Activated CD8-positive, alpha-beta memory T cell treated with anti-CD3 and anti-CD28 coated beads, Interleukin-2, amount 50 U/mL, for 1 hour (primary cell): ENCODE results near the gene AAMP.
A peak's percentile ranks its signal among the peaks of the same experiment; 100 is the strongest.

ENCODE experiments used
- DNase-seq: peaks from one replicate; pipeline ENCODE4 v3.0.0-alpha.2; 2020; ENCODE audit errors: extremely low read depth

AAMP gene

DNA sequence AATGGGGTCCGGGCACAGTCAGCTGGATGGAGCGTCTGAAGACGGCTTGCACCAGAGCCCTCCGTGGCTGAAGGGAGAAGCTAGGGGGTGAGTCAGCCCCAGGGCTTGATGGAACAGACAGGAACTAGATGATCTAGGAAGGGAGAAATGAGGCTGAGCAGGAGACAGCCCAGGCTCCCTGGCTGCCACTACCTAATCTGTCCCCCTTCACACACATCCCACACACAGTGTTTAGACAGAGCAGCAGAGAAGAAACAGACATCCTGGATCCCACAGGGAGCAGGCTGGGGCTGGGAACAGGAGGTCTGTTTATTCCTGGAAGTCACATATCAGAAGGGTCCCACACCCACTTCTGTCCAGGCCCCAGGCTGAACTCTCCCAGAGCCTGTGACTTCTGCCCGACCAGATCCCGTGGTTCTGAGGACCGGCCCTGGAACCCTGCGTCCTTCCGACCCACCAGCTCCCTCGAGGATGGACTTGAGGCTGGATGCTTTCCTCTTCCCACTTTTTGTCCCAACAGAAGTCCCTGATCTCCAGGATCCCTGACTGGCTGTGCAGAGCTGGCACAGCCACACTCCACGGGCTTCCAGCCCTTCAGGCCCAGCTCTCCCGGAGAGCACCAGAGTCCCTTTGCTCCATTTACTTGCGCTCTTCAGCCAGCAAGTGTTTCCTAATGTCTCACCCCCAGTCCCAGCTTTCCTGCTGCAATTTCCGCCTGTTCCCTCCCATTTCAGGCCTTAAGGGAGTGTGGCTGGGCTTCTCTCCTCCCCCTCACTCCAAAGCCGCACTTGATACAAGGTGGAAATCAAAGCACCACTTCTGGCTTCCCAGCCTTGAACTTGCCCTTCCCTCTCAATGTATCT, 10.6 kb downstream of the AAMP start:
- no peak for DNase-seq

DNA sequence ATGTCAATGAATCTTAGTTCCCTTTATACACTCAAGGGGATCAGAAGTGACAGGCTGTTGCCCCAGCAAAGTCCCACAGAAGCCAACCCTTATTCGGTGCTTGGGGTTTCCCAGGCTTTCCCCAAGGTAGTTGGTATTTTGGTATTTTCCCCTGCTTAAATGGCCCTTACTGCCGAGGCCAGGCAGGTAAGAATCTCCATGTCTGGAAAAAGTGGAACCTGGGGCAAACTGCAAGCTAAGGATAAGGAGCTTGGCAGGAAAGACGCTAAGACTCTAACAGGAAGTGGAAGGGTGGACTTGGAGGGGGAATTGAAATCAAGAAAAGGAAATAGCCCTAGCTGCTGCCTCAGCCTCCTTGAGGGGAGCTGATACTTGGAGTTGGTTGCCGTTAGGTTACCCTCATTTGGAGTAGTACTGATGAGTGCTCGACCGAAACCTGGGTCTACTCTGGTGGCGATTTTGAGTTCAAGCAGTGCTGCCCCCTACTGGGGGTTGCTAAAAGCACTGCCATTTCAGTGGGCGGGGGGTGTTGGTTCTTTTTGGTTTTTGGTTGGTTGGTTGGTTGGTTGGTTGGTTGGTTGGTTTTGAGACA, 12.5 kb downstream of the AAMP start:
- peak; percentile 40 for DNase-seq

DNA sequence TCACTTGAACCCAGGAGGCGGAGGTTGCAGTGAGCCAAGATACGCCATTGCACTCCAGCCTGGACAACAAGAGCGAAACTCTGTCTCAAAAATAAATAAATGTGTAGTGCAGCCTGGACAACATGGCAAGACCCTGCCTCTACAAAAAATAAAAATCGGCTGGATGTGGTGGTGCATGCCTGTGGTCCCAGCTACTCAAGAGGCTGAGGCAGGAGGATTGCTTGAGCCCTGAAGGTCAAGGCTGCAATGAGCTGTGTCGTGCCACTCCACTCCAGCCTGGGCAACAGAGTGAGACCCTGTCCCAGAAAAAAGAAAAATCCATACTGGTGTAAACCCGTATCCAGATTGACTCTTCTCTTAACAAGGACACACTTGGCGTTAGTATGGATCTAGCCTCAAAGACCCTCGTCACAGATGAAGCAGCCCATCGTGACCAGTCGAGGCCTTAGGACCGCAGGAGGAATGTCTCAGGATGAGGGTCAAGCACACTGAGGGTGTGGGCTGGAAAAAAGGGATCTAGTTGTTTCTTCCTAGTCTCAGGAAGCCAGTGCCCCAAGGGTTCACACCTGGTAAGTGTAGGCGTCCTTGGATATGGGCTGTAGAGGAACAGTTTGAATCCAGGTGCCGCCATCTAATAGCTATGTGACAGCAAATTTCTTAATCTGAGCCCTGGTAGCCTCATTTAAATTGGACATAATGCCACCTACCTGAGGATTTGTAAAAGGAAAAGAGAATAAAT, 13.2 kb downstream of the AAMP start:
- DNase-seq, result no peak

- DNase-seq, result no peak
Observed at GRCh38 chr2:218255446-218255845, 14.5 kb downstream of the AAMP start.

DNA sequence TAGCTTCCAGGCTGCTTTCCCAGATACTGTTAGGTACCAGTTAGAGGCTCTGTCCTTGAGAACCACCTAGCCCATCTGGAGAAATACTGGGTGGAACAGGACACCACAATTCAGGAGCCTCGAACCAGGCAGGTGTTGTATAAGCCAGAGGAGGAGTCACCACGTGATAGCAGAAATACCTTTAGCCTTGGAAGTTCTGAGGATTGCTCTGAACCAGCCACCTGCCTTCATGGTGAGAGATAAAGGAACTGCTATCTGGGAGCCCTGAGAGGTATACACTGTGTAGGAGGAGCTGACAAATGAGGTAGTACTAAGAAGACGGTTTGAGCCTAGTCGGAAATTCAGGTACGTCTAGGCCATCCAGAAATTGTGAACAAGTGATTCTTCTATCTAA, 16.7 kb downstream of the AAMP start:
- DNase-seq, result no peak

DNA sequence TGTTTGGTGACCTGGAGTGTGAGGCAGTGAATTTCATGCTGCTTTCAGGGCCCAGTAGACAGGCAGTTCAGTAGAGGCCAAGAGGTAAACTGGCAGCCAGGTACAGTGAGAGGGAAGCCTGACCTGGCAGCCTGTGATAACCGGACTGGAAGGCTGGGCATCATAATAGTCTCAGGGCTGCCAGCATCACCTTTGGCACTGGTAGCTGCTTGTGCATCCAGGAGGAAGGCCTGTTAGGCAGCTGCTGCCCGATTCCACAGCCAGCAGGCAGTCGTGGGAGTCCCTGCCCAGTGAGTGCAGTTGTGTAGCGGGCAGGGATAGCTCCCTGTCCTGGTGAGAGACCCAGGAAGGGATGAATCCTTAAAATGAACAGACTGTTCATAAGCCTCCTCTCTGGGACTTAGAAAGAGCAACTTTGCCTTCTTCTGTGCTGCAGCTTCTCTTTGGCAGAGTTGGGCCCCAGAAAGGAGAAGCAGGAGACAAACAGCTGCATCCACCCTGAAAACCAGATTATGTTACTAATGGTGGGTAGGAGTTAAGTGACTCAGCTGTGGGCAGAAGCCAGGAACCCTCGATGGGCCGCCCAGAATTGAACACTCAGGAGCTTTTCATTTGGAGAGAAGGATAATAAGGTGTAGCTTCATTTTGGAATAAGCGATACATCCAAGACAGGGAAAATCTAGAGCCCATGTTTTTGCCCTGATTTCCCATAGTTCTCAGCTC, 17.3 kb downstream of the AAMP start:
- DNase-seq, result no peak

GRCh38 chr2:218249691-218250090, 20.2 kb downstream of the AAMP start:
- DNase-seq, result no peak

- DNase-seq, result no peak
Observed at GRCh38 chr2:218245214-218245613, 24.7 kb downstream of the AAMP start.

- no peak for DNase-seq
Observed at GRCh38 chr2:218244665-218245064, 25.3 kb downstream of the AAMP start.

GRCh38 chr2:218244204-218244603, 25.7 kb downstream of the AAMP start:
- no peak for DNase-seq

GRCh38 chr2:218238887-218239286, 31.1 kb downstream of the AAMP start:
- no peak for DNase-seq

DNA sequence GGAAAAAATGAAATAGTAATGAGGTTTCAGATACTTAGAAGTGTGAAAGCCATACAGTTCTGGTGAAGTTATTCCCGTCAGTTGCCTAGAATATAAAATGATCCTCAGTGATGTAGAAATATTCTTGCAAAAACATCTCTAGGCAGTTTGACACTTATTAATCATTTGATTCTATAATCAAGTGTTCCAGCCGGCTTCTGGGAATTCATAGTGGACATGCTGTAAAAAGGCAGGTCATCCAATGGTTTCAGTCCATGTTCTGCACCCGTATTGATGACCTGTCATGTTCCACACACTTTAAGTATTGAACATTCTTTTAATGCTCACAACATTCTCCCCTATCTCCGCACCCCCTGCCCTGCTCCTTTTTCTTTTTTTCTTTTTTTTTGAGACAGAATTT, 33.1 kb downstream of the AAMP start:
- DNase-seq, result no peak

- DNase-seq, result no peak
Observed at GRCh38 chr2:218235017-218235416, 34.9 kb downstream of the AAMP start.

GRCh38 chr2:218234521-218234920, 35.4 kb downstream of the AAMP start:
- no peak for DNase-seq

GRCh38 chr2:218233543-218233942, 36.4 kb downstream of the AAMP start:
- DNase-seq, result no peak

- no peak for DNase-seq
Observed at GRCh38 chr2:218230882-218231281, 39.1 kb downstream of the AAMP start.

GRCh38 chr2:218229851-218230250, 40.1 kb downstream of the AAMP start:
- DNase-seq, result no peak

DNA sequence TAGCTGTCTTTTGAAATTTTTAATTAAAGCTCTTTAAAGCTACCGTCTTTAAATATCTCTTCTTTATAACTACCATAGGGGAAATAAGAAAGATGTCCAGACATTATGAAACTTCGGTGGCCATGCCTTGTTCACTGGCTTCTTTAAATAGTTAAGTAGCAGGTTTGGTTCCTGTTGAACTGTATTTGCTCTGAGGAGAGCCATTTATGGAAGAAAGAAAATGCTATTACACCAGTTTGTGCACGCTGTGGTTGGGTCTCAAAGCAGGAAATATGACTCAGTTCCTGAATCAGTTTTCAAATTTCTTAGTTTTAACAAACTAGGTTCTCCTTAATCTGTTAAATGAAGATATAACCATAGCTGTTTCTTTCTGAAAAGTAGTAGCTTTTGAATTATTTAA, 40.7 kb downstream of the AAMP start:
- no peak for DNase-seq

- no peak for DNase-seq
Observed at GRCh38 chr2:218228366-218229090, 41.4 kb downstream of the AAMP start.

DNA sequence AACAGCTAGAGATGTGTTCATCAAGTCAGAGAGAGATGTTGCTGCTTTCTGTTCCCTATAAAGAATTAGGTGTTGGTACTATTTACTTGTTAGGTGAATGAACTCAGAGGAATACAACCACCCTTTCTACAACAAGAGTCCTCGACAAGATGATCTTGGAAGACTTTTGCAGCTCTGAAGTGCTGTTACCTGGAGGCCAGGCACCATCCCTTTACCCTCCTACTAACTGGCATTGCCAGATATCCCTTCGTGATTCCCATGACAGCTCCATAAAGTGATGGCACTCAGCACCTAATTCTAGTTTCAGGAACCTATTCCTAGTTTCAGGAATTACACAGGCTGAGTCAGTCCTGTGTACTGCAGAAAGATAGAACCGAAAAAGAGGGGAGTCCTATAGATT, 43.0 kb downstream of the AAMP start:
- no peak for DNase-seq

- no peak for DNase-seq
Observed at GRCh38 chr2:218224186-218224585, 45.8 kb downstream of the AAMP start.

DNA sequence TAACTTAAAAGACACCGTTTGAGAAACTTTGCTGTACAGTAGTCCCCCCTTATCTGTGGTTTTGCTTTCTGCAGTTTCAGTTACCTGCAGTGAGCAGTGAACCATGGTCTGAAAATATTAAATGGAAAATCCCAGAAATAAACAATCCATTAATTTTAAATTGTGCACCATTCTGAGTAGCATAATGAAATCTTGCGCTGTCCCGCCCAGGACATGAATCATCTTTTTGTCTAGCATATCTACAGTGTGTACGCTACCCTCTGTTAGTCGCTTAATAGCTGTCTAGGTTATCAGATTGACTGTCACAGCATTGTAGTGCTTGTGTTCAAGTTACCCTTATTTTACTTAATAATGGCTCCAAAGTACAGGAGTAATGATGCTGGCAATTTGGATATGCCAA, 46.9 kb downstream of the AAMP start:
- DNase-seq, result no peak
